ENCODE measurements around the gene RBFOX2.

RBFOX2 gene

DNA sequence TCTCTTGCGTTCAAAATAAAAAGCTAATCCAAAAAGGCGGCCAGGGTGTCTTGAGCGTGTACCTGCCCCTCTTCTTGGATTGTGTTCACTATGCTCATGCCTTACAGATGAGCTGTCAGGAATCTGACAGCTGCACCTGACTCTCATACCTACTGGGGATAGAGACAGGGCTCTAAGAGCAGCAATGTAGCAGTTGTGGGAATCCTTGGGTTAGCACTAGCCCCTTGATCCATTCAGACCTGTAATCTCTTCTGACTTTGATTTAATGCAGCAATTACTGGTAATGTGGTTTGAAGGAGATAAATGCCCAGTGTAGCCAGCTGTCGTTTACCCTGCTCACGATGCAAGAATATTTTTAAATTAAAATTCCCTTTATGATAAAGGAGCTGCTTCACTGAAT lies 165.2 kb downstream of the RBFOX2 start:
- DNase-seq (ENCODE audit: low spot score): no peak

- no peak for DNase-seq (ENCODE audit: low spot score)
These were observed 165.9 kb downstream of the RBFOX2 start for GRCh38 chr22:35862697-35863096.

DNA sequence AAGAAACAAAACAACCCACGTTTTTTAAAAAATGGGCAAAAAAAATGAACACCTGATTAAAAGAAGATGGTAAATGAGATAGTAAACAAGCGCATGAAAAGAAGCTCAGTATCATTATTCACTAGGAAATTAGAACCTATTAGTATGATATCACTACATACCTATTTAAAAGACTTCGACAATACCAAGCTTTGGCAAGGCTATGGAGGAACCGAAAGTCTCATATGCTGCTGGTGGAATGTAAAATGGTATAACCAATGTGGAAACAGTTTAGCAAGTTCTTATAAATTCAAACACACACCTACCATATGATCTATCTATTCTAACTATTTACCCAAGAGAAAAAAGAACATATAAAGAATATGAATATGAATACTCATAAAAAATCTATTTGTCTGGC lies 167.2 kb downstream of the RBFOX2 start:
- DNase-seq (ENCODE audit: low spot score): no peak

- DNase-seq (ENCODE audit: low spot score): no peak
These were observed 167.8 kb downstream of the RBFOX2 start for GRCh38 chr22:35860837-35861236.

- DNase-seq (ENCODE audit: low spot score): no peak
These were observed 168.4 kb downstream of the RBFOX2 start for GRCh38 chr22:35860087-35860733.

DNA sequence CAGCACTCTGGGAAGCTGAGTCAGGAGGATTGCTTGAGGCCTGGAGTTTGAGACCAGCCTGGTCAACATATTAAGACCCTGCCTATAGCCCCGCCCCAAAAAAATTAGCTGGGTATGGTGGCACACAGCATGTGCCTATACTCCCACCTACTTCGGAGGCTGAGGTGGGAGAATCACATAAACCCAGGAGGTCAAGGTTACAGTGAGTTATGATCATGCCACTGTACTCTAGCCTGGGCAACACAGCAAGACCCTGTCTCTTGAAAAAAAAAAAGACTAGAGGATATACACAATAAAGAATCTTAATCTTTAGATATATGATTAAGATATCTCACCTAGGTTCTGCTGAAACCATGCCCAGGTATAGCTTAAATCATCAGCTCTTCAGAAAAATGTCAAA lies 174.3 kb downstream of the RBFOX2 start:
- DNase-seq (ENCODE audit: low spot score): no peak

- no peak for DNase-seq (ENCODE audit: low spot score)
These were observed 176.5 kb downstream of the RBFOX2 start for GRCh38 chr22:35852076-35852475.

- DNase-seq (ENCODE audit: low spot score): no peak
These were observed 177.8 kb downstream of the RBFOX2 start for GRCh38 chr22:35850831-35851230.

DNA sequence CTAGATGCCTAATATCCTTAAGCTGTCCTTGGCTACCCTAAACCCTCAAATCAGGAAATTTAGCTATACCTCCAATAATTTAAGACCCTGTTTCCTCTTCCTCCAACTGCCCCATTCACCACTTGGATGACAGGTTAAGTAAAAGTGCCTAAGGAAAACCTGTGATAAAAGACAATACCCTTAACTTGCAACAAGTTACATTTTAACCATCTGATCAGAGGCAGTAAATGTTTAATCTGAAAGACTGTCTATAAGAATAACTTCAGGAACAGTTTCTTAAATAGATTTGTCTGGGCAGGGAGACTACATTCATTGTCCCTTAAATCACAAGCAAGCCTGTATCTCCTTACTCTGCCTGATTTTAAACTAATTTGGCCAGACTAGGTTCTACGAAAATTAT lies 181.8 kb downstream of the RBFOX2 start:
- DNase-seq (ENCODE audit: low spot score): no peak

GRCh38 chr22:35844886-35845285 lies 183.7 kb downstream of the RBFOX2 start:
- no peak for DNase-seq (ENCODE audit: low spot score)

- no peak for DNase-seq (ENCODE audit: low spot score)
These were observed 185.7 kb downstream of the RBFOX2 start for GRCh38 chr22:35842954-35843353.

- DNase-seq (ENCODE audit: low spot score): no peak
These were observed 186.1 kb downstream of the RBFOX2 start for GRCh38 chr22:35842519-35842913.

DNA sequence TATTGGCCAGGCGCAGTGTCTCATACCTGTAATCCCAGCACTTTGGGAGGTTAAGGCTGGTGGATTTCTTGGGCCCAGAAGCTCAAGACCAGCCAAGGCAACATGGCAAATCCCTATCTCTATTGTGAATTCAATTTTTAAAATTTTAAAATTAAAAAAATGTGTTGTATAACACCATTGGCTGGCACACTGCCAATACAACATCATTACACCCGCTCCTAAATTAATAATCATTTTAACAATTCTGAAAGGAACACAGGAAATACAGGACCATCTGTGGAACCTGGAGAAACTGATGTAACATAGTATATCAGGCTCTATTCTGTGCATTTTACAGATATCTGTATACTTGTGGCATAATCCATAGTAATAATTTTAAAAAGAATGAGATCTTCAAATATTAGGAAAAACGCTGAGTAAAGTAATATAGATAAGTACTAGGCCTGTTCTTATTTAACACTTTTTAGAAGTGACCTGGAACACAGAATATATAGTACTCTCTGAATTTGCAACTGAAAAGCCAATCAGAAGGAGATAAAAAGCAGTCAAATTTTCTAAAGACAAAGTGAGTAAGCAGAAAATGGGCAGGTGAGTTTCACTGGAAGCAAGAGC lies 186.6 kb downstream of the RBFOX2 start:
- DNase-seq (ENCODE audit: low spot score): no peak

DNA sequence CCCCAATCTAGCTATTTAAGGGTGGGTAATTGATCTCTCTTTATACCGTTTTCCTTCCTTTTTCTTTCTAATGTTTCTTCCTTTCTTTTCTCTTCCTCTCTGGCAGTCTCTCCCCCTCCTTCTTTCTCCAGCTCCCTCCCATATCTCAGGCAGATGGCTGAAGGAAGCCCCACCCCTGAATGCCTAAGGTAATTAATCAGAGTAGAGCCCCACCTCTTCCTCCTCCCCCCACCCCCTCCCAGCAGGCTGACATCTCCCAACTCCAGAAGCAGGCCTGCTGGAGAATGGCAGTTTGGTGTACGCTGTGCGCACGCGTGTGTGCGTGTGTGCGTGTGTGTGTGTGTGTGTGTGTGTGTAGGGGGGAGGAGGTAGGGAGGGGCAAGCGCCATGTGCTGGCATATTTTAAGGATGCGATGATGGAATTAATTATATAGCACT lies 188.3 kb downstream of the RBFOX2 start:
- DNase-seq (ENCODE audit: low spot score): no peak

DNA sequence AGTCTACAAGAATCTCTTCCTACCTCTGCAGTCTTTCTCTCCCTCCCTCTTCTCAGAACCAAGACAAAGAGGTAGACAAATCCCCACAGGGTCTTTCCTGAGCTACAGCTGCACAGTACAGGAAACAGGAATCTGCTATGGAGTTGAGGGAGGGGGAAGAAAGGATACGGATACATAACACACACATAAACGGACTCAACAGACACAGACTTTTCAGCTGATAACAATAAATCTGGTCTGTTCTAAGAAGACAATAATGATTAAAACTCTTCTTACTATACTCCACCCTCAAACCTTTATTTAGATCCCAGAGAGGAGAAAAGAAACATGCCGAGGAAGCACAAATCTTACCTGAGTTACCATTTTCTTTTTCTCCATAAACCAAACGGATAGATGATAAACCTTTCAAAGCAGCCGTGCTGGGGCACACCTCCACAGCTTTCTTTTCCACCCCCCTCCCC lies 188.8 kb downstream of the RBFOX2 start:
- DNase-seq (ENCODE audit: low spot score): no peak

GRCh38 chr22:35838855-35839576 lies 189.6 kb downstream of the RBFOX2 start:
- no peak for DNase-seq (ENCODE audit: low spot score)

DNA sequence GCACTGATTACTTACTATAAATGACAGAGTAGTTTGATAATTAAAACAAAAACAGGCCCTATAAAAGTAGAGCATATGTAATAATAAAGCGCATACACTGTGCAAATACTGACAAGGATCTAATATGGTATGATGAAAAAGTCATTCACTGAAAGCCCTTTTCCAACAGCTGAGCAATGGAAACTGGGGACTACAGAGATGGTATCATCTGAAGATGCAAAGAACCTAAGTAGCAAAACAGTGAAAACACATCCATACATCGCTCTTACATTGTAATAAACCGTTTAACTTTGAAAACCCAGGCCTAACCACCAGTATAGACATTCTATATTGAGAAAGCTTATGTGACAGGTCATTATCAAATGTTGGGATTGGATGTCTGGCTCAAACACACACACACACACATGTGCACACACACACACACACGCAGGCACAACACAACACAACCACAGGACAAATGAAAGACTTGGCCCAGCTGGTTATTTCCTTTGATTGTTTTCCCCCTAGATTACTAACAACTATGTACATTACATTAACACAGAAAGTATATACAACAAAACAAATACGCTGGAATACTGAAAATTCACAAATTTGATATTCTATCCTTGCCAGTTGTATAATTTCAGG lies 191.4 kb downstream of the RBFOX2 start:
- DNase-seq (ENCODE audit: low spot score): no peak

GRCh38 chr22:35835998-35836691 lies 192.5 kb downstream of the RBFOX2 start:
- DNase-seq (ENCODE audit: low spot score): no peak

DNA sequence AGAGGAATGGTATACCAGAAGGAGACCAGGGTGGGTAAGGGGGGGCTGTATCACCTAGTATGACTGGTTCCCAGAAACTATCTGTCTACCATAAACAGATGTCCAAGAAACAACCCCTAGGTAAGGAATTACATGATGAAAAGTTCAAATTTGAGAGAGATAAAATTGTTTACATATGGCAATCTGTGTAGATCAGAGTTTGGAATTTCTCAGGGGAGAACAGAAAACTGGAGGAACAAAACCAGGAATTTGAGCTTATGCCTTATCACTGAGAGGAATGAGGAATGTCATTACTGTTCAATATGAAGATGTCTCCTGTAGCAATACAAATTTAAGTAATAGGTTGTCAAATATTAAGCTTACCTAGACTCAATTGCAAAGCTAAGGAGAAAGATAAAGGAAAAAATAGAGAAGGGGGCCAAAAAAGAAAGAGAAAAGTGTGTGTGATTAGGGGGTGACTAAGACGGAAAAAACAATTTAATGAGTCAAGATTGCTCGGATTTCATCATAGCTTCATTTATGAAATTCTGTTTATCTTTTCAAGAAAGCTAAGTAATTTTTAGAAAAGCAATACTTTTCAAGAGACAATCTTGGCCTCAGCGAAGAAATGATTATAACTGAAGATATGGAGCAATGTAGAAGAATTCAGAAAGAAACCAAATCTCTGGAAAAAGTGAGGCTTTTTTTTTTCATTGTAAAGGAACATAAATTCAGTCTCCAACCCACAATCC lies 193.2 kb downstream of the RBFOX2 start:
- DNase-seq (ENCODE audit: low spot score): no peak

DNA sequence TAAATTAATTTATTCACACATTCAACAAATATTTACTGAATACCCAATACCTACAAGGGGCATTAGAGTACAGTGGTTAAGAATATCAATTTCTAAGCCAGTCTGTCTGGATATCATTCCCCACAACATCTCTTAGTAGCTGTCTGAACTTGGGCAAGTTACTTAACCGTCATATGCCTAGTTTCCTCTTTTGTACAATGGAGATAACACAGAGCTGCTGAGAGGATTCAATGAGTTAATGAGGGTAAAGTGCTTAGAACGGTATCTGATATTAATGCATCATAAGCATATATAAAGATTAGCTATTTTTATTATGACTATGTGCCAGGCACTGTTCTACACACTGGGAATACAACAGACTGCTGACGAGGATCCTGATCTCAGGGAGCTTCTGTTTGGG lies 194.6 kb downstream of the RBFOX2 start:
- no peak for DNase-seq (ENCODE audit: low spot score)

DNA sequence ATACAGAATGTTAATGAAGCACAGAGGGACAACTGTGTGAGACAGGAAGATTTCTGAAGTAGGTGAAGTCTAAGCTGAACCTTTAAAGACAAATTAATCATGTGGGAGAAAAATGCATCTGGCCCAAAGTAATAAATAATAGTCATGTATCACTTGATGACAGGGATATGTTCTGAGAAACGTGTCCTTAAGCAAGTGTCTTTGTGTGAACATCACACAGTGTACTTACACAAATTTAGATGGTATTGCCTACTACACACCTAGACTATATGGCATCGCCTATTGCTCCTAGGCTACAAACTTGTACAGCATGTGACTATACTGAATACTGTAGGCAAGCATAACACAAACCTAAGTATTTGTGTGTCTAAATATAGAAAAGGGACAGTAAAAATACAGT lies 198.3 kb downstream of the RBFOX2 start:
- no peak for DNase-seq (ENCODE audit: low spot score)

DNA sequence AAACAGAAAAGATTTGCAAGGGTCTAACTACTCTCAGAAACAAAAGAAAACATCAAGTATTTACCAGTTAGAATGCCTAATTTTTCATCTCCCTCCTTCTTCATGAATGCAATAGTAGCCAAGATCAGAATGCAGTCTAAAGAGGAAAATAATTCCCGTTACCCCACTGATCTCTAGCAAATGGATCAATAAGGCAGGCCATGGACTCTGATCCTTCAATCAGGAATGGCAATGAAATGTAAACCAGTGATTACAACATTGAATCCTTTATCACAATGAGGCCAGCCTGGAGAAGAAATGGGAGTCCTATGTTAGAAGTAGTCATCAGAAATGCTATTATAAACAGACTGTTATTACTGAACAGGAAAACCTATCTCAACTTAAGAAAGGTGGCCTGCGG lies 204.4 kb downstream of the RBFOX2 start:
- no peak for DNase-seq (ENCODE audit: low spot score)

Data from CD4-positive, alpha-beta T cell treated with Interleukin-15 for 4 hours (primary cell).